ENCODE measurements around the gene COG3.

- TF ChIP-seq CTCF (conservative IDR thresholded peaks at IDR 0.05) (no peak), ZFX (IDR thresholded peaks at IDR 0.05) (no peak)
Measured at GRCh38 chr13:45529758-45530157, 65.0 kb downstream of the COG3 start.

All from C4-2B (cell line).